Measurements from ENCODE around the gene TSPAN33. TPM values are rescaled to one million over a fixed set of nuclear protein-coding genes. Genes with fewer than 3 reads are reported as not detected.

The TSPAN33 gene
- total and polyA plus RNA-seq, 9 of the 15 experiments (the other 6 are each of a cell fraction or from before 2014, with no cell fraction given) = 0.03 to 1.5 (median 0.23) TPM; not detected in 2

GRCh38 chr7:129218514-129219062 is 74.1 kb downstream of the TSPAN33 start (continued):
- TF ChIP-seq, protein P1, sequence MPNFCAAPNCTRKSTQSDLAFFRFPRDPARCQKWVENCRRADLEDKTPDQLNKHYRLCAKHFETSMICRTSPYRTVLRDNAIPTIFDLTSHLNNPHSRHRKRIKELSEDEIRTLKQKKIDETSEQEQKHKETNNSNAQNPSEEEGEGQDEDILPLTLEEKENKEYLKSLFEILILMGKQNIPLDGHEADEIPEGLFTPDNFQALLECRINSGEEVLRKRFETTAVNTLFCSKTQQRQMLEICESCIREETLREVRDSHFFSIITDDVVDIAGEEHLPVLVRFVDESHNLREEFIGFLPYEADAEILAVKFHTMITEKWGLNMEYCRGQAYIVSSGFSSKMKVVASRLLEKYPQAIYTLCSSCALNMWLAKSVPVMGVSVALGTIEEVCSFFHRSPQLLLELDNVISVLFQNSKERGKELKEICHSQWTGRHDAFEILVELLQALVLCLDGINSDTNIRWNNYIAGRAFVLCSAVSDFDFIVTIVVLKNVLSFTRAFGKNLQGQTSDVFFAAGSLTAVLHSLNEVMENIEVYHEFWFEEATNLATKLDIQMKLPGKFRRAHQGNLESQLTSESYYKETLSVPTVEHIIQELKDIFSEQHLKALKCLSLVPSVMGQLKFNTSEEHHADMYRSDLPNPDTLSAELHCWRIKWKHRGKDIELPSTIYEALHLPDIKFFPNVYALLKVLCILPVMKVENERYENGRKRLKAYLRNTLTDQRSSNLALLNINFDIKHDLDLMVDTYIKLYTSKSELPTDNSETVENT (CRISPR knock-in tag; IDR thresholded peaks at IDR 0.05) = no peak
- TF ChIP-seq ZNF41 (CRISPR knock-in tag; conservative IDR thresholded peaks at IDR 0.05) (no peak), ZBTB12 (CRISPR knock-in tag; IDR thresholded peaks at IDR 0.05) (no peak), FOXM1 (IDR thresholded peaks at IDR 0.05; ENCODE audit: low read depth) (no peak), FOXM1 (CRISPR knock-in tag; IDR thresholded peaks at IDR 0.05; ENCODE audit: low read depth) (no peak), ZFPM2 (CRISPR knock-in tag; IDR thresholded peaks at IDR 0.05) (no peak), DEAF1 (CRISPR knock-in tag; IDR thresholded peaks at IDR 0.05) (peak; percentile 96), SRF (CRISPR knock-in tag; IDR thresholded peaks at IDR 0.05) (peak in 1 of 2 experiments; percentile 49; a peak in 1 of 4 replicates), ZNF764 (CRISPR knock-in tag; IDR thresholded peaks at IDR 0.05; ENCODE audit: low read depth) (no peak), ZMIZ1 (IDR thresholded peaks at IDR 0.05; ENCODE audit: low read depth in 2 of 2, low read length in 2 of 2) (0 out of 4 replicates have a peak, but pooled peaks of 1 of the 2 experiments have one; percentile 57), XRCC5 (IDR thresholded peaks at IDR 0.05; ENCODE audit: low read depth, low read length) (peak; percentile 80)
- TF ChIP-seq, protein P2, sequence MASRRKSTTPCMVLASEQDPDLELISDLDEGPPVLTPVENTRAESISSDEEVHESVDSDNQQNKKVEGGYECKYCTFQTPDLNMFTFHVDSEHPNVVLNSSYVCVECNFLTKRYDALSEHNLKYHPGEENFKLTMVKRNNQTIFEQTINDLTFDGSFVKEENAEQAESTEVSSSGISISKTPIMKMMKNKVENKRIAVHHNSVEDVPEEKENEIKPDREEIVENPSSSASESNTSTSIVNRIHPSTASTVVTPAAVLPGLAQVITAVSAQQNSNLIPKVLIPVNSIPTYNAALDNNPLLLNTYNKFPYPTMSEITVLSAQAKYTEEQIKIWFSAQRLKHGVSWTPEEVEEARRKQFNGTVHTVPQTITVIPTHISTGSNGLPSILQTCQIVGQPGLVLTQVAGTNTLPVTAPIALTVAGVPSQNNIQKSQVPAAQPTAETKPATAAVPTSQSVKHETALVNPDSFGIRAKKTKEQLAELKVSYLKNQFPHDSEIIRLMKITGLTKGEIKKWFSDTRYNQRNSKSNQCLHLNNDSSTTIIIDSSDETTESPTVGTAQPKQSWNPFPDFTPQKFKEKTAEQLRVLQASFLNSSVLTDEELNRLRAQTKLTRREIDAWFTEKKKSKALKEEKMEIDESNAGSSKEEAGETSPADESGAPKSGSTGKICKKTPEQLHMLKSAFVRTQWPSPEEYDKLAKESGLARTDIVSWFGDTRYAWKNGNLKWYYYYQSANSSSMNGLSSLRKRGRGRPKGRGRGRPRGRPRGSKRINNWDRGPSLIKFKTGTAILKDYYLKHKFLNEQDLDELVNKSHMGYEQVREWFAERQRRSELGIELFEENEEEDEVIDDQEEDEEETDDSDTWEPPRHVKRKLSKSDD (conservative IDR thresholded peaks at IDR 0.05; ENCODE audit: low read length) = peak; percentile 66
- TF ChIP-seq, protein P3, sequence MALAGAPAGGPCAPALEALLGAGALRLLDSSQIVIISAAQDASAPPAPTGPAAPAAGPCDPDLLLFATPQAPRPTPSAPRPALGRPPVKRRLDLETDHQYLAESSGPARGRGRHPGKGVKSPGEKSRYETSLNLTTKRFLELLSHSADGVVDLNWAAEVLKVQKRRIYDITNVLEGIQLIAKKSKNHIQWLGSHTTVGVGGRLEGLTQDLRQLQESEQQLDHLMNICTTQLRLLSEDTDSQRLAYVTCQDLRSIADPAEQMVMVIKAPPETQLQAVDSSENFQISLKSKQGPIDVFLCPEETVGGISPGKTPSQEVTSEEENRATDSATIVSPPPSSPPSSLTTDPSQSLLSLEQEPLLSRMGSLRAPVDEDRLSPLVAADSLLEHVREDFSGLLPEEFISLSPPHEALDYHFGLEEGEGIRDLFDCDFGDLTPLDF (CRISPR knock-in tag; IDR thresholded peaks at IDR 0.05) = no peak

Measured in K562 (cell line).